ENCODE data around the gene STIMATE.

- TF ChIP-seq MAX (IDR thresholded peaks at IDR 0.05; ENCODE audit: low read depth, low read length) (no peak), RAD51 (IDR thresholded peaks at IDR 0.05) (no peak), CTCF (IDR thresholded peaks at IDR 0.05 in 2 of 3, conservative IDR thresholded peaks at IDR 0.05 in 1 of 3; ENCODE audit: control insufficient read depth in 2 of 3, extremely low read depth in 1 of 3, insufficient read depth in 1 of 3, low read depth in 3 of 3, low read length in 3 of 3) (no peak), YY1 (IDR thresholded peaks at IDR 0.05; ENCODE audit: low read depth, low read length) (no peak), POLR2AphosphoS5 (IDR thresholded peaks at IDR 0.05; ENCODE audit: low read length) (no peak), NR2C2 (IDR thresholded peaks at IDR 0.05; ENCODE audit: borderline replicate concordance, control insufficient read depth, insufficient read length, low read depth) (no peak), GATAD2B (conservative IDR thresholded peaks at IDR 0.05; ENCODE audit: low read depth) (no peak)
Observed at GRCh38 chr3:52843108-52843865, 54.1 kb downstream of the STIMATE start.

Measured in GM12878 (cell line).